Measurements from ENCODE around the gene NEURL1B.

Gene NEURL1B

GRCh38 chr5:172717481-172718195 is 76.6 kb downstream of the NEURL1B start:
- Mint-ChIP-seq H3K4me3 (no peak overlapping the region), H3K27me3 (ENCODE audit: low read depth) (peaks cover 26% of the 10 kb centered on the region), H3K36me3 (ENCODE audit: low read depth) (no peaks in the 10 kb centered on the region), H3K9me3 (no peaks in the 10 kb centered on the region), H3K27ac (no peak overlapping the region), H3K4me1 (peaks cover 8% of the 10 kb centered on the region)
- TF ChIP-seq CTCF (IDR thresholded peaks at IDR 0.05; ENCODE audit: unreplicated experiment in 3 of 3), result no peak

GRCh38 chr5:172718527-172719114 is 77.6 kb downstream of the NEURL1B start:
- peaks cover 23% of the 10 kb centered on the region for H3K27me3 Mint-ChIP-seq (ENCODE audit: low read depth)
- H3K4me1 Mint-ChIP-seq, result peaks cover 8% of the 10 kb centered on the region
- H3K4me3 Mint-ChIP-seq, result no peak overlapping the region
- H3K36me3 Mint-ChIP-seq (ENCODE audit: low read depth), result no peaks in the 10 kb centered on the region
- H3K27ac Mint-ChIP-seq, result no peak overlapping the region
- H3K9me3 Mint-ChIP-seq, result no peaks in the 10 kb centered on the region
- TF ChIP-seq CTCF (IDR thresholded peaks at IDR 0.05; ENCODE audit: unreplicated experiment in 3 of 3), result no peak

- H3K36me3 Mint-ChIP-seq (ENCODE audit: low read depth), result no peaks in the 10 kb centered on the region
- no peak overlapping the region for H3K27ac Mint-ChIP-seq
- H3K4me1 Mint-ChIP-seq, result peaks cover 5% of the 10 kb centered on the region
- H3K4me3 Mint-ChIP-seq, result no peak overlapping the region
- H3K9me3 Mint-ChIP-seq, result no peaks in the 10 kb centered on the region
- peaks cover 23% of the 10 kb centered on the region for H3K27me3 Mint-ChIP-seq (ENCODE audit: low read depth)
- no peak for TF ChIP-seq CTCF (IDR thresholded peaks at IDR 0.05; ENCODE audit: unreplicated experiment in 3 of 3)
Observed at GRCh38 chr5:172719211-172719610, 78.1 kb downstream of the NEURL1B start.

GRCh38 chr5:172720655-172721054 is 79.6 kb downstream of the NEURL1B start:
- Mint-ChIP-seq H3K4me3 (no peak overlapping the region), H3K27me3 (ENCODE audit: low read depth) (peaks cover 17% of the 10 kb centered on the region), H3K9me3 (no peaks in the 10 kb centered on the region), H3K4me1 (peaks cover 7% of the 10 kb centered on the region), H3K36me3 (ENCODE audit: low read depth) (no peaks in the 10 kb centered on the region), H3K27ac (no peak overlapping the region)
- no peak for TF ChIP-seq CTCF (IDR thresholded peaks at IDR 0.05; ENCODE audit: unreplicated experiment in 3 of 3)

- H3K27ac Mint-ChIP-seq, result no peak overlapping the region
- no peaks in the 10 kb centered on the region for H3K9me3 Mint-ChIP-seq
- H3K27me3 Mint-ChIP-seq (ENCODE audit: low read depth), result peaks cover 18% of the 10 kb centered on the region
- H3K4me1 Mint-ChIP-seq, result peaks cover 7% of the 10 kb centered on the region
- no peaks in the 10 kb centered on the region for H3K36me3 Mint-ChIP-seq (ENCODE audit: low read depth)
- no peak overlapping the region for H3K4me3 Mint-ChIP-seq
- no peak for TF ChIP-seq CTCF (IDR thresholded peaks at IDR 0.05; ENCODE audit: unreplicated experiment in 3 of 3)
Observed at GRCh38 chr5:172721455-172722326, 80.6 kb downstream of the NEURL1B start.
